Stimulated activated CD4-positive, alpha-beta T cell treated with anti-CD3 and anti-CD28 coated beads, Interleukin-4, amount 100 ng/mL, for 4 hours (primary cell): ENCODE measurements around the gene TTC7B.

Source experiments
- DNase-seq, 2 experiments: peaks; one replicate each; pipeline ENCODE4 v3.0.0-alpha.2; 2020

TTC7B gene

GRCh38 chr14:90642244-90642717 is 173.9 kb downstream of the TTC7B start:
- no peak for DNase-seq

- DNase-seq: no peak
Measured at GRCh38 chr14:90641615-90642243, 174.5 kb downstream of the TTC7B start.

GRCh38 chr14:90641168-90641567 is 175.1 kb downstream of the TTC7B start:
- no peak for DNase-seq

GRCh38 chr14:90639641-90640040 is 176.6 kb downstream of the TTC7B start:
- no peak for DNase-seq

GRCh38 chr14:90632871-90633270 is 183.4 kb downstream of the TTC7B start:
- no peak for DNase-seq

- DNase-seq: no peak
Measured at GRCh38 chr14:90632451-90632850, 183.8 kb downstream of the TTC7B start.

GRCh38 chr14:90630171-90630806 is 185.9 kb downstream of the TTC7B start:
- DNase-seq: no peak

- DNase-seq: no peak
Measured at GRCh38 chr14:90629471-90629870, 186.8 kb downstream of the TTC7B start.

GRCh38 chr14:90628825-90629224 is 187.4 kb downstream of the TTC7B start:
- DNase-seq: no peak

- DNase-seq: no peak
Measured at GRCh38 chr14:90627478-90627877, 188.8 kb downstream of the TTC7B start.

- DNase-seq: no peak
Measured at GRCh38 chr14:90626550-90626949, 189.7 kb downstream of the TTC7B start.

- no peak for DNase-seq
Measured at GRCh38 chr14:90625445-90625844, 190.8 kb downstream of the TTC7B start.

- DNase-seq: no peak
Measured at GRCh38 chr14:90624732-90625400, 191.4 kb downstream of the TTC7B start.

GRCh38 chr14:90624227-90624626 is 192.0 kb downstream of the TTC7B start:
- DNase-seq: no peak

- DNase-seq: no peak
Measured at GRCh38 chr14:90621201-90621600, 195.0 kb downstream of the TTC7B start.

GRCh38 chr14:90620568-90621077 is 195.6 kb downstream of the TTC7B start:
- no peak for DNase-seq

GRCh38 chr14:90619911-90620310 is 196.3 kb downstream of the TTC7B start:
- DNase-seq: no peak

GRCh38 chr14:90617961-90618360 is 198.3 kb downstream of the TTC7B start:
- no peak for DNase-seq

GRCh38 chr14:90616881-90617280 is 199.3 kb downstream of the TTC7B start:
- no peak for DNase-seq

- DNase-seq: no peak
Measured at GRCh38 chr14:90616313-90616712, 199.9 kb downstream of the TTC7B start.

- no peak for DNase-seq
Measured at GRCh38 chr14:90615517-90616060, 200.6 kb downstream of the TTC7B start.

- no peak for DNase-seq
Measured at GRCh38 chr14:90614696-90615516, 201.3 kb downstream of the TTC7B start.

- DNase-seq: no peak
Measured at GRCh38 chr14:90613997-90614396, 202.2 kb downstream of the TTC7B start.
